ENCODE measurements around the gene CFAP65.

GRCh38 chr2:219087848-219088247 lies 46.5 kb upstream of the CFAP65 start:
- TF ChIP-seq CTCF (IDR thresholded peaks at IDR 0.05), result no peak
- no peak for TF ChIP-seq POLR2A (IDR thresholded peaks at IDR 0.05)
- no peak for TF ChIP-seq POLR2AphosphoS5 (IDR thresholded peaks at IDR 0.05; ENCODE audit: insufficient read depth in 1 of 2, low read depth in 1 of 2)

Data from vagina (tissue), 2 donors.